KBM-7 (cell line): ENCODE results near the gene SUFU.
A peak's percentile ranks its signal among the peaks of the same experiment; 100 is the strongest.

Experiments
- DNase-seq: peaks from one replicate; pipeline ENCODE4 v3.0.0-alpha.2; 2015
- in situ Hi-C: fragments of 300-500 bp; cut with MboI; formaldehyde crosslinking; loops from 2 replicates; pipeline ENCODE4 v1.14.3; 2020; ENCODE audit warnings: low sequenced_read_pairs, low pct_unique_long_range_greater_than_20kb, mixed read lengths

The SUFU gene

DNA sequence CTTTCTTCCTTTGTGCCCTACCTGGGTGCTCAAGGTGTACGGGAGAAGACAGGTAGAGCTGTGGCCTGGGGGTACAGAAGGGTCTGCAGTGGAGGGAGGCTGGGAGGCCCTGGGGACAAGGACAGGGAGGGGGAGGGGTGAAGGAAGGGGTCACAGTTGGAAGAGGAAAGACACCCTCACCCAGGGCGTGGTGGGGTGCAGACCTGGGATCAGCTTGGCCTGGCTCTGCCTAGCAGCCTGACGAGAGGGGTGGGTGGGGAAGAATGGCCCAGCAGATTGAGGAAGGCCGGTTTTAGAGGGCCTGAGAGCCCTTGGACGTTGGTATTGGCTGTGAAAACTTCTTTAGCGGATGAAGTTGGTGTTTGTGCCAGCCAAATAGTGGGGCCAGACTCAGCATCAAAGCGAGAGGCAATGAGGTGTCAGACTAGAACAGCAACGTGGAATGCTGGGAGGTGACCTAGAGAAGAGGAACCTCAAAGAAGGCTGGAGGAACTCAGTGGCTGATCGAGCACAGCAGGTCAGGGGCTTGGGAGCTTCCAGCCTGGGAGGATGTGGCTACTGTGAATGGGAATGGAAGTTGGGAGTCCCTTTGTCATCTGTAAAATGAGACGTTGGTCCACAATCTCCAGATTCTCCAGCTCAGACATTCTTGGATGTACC, 122.4 kb downstream of the SUFU start:
- no peak for DNase-seq

GRCh38 chr10:102627291-102627735, 123.5 kb downstream of the SUFU start:
- in situ Hi-C loops, result no loop called here
- no peak for DNase-seq

More for the DNA sequence above, 122.4 kb downstream of the SUFU start:
- in situ Hi-C loops, result no loop called here

DNA sequence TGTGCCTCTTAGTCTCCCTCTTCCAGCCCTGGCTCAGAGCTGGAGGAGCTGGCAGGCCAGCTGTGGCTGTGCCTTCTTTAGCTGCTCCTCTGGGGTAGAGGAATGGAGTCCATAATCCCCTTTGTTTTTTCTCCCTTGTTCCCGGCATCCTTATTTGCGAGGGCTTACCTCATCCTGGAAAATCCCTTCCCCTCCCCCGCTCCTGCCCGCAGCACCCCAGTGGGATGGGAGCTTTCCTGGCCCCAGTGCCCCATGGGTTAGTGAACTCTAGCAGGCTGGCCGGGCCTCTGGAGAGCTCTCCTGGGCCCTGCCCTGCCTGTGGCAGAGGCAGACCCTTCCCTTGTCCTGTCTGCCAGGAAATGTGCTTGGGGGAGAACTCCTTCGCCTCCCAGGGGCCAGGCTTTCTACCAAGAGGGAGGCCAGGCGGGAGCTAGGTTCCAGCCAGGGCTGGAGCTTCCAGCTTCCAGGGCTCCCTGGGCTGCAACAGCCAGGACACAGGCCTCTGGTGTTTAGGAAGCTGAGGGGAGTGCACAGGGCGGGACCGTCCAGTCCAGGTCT, 124.0 kb downstream of the SUFU start:
- no peak for DNase-seq
- in situ Hi-C loops, result no loop called here

- no peak for DNase-seq
- in situ Hi-C loops, result no loop called here
Observed at GRCh38 chr10:102628451-102628911, 124.7 kb downstream of the SUFU start.

DNA sequence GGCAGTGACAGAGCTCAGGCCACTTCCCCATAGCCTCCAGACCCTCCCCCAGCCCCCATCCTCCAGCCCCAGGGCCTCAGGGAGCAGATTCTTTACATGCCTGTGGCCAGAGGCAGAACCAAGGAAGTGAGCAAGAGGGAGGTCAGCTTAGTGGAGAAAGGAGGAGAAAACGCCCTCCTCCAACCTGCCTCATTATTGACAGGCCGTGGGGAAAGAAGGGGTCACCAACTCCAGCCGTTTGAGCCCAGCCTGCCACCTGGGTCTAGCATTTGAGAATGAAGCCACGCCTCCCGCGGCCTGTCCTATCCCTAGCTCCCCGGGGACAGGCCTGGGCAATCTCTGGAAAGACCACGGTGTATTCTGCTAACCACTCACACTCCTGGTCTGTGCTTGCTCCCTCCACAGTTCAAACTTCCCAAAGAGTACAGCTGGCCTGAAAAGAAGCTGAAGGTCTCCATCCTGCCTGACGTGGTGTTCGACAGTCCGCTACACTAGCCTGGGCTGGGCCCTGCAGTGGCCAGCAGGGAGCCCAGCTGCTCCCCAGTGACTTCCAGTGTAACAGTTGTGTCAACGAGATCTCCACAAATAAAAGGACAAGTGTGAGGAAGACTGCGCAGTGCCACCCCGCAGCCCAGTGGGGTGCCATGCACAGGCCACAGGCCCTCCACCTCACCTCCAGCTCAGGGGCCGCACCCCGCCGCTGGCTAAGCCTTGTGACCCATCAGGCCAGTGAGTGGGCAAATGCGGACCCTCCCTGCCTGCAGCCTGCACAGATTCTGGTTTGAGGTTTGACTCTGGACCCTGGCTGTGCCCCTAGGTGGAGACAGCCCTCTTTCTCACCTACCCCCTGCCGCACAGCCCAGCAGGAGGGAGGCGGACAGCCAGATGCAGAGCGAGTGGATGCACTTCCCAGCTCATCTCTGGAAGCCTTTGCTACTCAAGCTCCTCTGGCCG, 126.2 kb downstream of the SUFU start:
- peak; percentile 37 for DNase-seq
- in situ Hi-C loops, result no loop called here

- in situ Hi-C loops, result no loop called here
- DNase-seq, result no peak
Observed at GRCh38 chr10:102630663-102631062, 126.9 kb downstream of the SUFU start.

DNA sequence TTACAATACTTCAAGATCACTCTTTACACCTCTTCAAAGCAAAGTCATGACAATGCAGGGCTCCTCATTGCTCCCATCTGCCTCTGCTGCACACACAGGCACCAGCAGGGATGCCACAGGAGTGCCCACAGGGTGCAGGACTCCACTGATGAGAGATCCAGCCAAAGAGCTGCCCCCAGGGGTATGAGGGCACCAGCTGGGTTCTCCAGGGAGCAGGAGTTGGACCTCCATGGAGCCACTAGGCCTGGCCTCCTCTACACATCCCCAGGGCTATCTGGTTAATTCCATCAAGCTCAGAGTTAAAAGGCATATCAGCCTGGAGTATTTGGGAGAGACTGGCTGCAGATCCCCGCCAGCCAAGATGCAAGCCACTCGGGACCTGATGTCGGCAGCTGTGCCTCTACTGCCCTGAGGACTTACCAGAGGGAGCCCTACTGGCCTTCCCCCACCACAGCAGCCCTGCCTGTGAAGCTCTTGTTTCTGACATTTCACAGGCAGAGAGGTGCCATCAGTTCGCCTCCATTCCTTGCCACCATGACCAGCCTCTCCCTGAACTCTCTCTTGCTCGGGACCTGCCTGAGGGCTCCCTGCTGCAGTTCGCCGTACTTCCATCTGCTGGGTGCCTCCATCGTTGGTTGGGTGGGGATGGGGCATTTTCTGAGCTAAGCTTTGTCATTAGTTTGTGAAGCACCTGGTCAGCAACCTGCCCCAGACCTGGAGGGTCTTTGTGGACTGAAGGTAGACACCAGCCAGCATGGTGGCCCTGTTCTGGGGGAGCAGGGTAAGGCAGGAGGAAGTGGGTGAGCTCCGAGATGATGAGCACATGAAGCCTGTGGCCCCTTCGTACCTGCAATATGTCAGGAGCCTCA, 128.0 kb downstream of the SUFU start:
- in situ Hi-C loops, result no loop called here
- no peak for DNase-seq

DNA sequence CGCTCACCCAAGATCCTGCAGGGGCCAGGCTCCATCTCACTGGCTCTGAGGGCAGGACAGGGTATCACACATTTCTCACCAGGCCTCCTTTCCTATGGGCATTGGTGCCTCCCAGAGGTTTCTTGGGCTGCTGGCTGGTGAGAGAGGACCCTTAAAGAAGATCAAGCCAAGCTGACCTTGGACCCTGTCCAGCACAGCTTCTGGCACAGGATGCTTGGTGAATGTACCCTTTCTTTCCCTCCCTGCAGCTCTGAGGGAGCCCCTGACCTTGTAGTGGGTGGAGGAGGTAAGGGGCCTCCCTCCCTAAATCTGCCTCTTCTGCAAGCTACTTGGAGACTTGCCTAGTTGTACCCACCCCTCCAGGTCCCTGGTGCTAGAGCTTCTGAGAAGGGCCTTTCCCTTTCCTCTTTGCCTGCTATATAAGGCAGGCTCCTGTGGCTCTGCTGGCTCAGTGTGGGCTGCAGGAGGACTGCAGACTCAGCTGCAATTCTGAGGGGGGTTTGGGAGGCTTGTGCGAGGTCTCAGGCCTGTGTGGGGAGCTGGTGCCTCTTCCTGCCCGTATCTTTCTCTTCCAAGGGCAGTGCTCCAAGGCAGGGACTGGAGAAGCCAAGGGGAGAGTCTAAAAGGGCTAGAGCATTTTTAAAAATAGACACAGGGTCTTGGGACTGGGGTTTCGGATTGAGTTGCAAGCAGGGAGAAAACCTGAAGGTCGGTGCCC, 128.8 kb downstream of the SUFU start:
- in situ Hi-C loops, result no loop called here

DNA sequence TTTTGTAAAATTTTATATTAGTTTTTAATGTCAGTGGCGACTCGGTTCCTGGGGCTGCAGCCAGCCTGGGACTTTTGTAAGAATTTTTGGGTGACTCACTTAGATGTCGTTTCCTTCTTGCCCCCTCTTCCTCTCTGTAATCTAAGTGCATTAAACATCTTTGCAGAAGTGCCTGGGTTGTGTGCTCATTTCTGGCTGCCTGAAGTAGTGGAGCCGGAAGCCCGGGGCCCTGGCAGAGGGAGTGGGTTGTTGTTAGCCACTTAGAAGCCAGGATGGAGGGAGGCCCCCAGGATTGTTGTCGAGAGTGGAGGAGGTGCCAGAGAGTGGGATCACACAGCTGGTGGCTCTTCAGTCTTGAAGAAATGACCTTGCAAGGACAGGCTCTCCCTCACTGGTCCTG, 129.5 kb downstream of the SUFU start:
- peak; percentile 86 for DNase-seq
- in situ Hi-C loops, result no loop called here

More for the DNA sequence above, 128.8 kb downstream of the SUFU start:
- peak; percentile 43 for DNase-seq

DNA sequence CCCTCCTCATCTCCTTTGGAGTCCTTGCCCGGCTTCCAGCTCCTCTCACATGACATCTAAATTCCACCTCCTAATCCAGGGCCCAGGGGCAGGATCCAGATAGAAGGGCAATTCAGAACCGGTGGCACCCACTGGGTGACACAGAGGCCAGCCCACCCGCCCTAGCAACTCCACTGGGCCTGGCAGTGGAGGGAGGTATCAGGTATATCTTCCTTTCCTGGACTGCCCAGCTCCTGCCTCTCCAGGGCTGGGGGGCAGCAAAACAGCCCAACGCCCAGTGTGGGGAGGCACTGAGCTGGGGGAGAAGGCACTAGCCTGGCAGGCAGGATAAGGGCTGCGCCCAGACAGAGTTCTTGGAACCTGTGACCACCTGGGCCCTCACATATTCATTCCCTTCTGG, 130.1 kb downstream of the SUFU start:
- in situ Hi-C loops, result no loop called here
- no peak for DNase-seq

DNA sequence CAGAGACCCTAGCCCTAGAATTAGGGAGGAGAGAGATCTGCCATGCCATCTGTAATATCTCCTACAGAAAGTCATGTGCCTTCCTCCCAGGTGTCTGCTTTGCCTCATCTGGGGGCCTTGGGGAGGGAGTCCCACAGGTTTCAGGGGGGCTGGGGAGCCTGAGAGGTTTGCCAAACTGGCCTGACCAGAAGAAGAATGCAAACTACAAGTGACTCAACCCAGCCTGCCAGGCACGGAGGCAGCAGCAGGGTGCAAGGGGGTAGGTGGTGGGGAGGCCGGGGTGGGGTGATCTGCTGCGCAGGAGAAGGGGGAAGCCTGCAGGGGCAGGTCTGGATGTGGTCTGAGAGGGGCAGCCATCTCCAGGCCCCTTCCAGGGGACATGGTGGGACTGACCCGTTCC, 130.9 kb downstream of the SUFU start:
- no peak for DNase-seq
- in situ Hi-C loops, result no loop called here

DNA sequence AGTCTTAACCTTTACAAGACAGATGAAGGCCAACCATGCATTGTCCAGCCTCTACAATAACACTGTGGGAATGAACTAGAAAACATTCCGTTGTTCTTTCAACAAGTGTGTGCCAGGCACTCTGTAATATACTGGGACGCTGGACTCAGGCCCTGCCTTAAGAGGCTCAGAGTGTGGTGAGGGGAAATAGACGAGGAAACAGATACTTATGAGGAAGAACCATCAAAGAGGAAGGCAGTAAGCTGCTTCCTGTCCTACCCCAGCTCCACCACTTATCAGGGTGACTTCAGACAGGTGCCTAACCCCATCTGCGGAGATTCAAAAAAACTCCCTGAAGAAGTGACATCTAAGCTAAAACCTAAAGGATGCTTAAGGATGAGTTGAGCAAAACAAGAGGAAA, 131.6 kb downstream of the SUFU start:
- peak; percentile 70 for DNase-seq
- in situ Hi-C loops, result no loop called here

GRCh38 chr10:102639537-102639936, 135.8 kb downstream of the SUFU start:
- DNase-seq, result no peak
- in situ Hi-C loops, result no loop called here

GRCh38 chr10:102641402-102641801, 137.6 kb downstream of the SUFU start:
- DNase-seq, result no peak
- in situ Hi-C loops, result no loop called here

DNA sequence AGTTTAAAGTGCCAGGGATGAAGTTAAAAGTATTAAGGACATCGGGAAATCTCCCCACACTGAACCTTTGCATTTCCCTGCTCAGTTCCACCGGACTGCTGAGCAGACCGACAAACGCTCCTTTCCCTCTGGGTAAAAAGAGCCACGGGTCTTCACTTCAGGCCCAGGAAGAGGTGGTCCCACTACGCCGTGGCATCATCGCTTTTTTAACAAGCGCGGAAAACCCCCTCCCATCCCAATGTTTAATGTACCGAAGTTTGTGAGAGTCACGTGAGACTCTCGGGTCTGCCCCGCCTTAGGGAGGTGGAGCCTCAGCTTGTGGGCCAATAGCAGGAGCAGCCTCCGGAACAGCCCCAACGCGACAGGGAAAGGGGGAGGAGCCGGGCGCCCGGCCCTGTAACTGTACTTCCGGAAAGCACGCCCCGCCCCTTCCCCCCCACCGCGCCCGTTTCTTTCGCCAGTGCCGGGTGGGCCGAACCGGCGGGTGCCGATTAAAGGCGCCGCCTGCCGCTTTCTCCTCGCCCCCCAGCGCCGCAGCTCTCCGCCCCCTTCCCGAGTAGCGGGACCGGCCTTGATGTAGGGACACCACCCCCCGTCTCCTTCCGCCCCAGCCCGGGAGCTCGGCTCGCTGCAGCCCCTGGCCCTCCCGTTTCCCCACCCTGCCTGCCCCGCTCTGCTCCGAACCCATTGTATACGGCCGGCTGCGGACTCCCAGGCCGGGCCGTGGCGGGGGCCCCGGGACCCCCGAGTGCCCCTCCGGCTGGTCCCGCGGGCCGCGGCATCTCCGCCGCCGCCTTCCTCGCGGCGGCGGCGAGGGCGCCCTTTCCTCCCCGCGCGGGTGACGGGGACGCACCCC, 138.3 kb downstream of the SUFU start:
- in situ Hi-C loops, result no loop called here
- peak; percentile 94 for DNase-seq

- in situ Hi-C loops, result no loop called here
- peak; percentile 57 for DNase-seq
Observed at GRCh38 chr10:102642736-102643335, 139.1 kb downstream of the SUFU start.

DNA sequence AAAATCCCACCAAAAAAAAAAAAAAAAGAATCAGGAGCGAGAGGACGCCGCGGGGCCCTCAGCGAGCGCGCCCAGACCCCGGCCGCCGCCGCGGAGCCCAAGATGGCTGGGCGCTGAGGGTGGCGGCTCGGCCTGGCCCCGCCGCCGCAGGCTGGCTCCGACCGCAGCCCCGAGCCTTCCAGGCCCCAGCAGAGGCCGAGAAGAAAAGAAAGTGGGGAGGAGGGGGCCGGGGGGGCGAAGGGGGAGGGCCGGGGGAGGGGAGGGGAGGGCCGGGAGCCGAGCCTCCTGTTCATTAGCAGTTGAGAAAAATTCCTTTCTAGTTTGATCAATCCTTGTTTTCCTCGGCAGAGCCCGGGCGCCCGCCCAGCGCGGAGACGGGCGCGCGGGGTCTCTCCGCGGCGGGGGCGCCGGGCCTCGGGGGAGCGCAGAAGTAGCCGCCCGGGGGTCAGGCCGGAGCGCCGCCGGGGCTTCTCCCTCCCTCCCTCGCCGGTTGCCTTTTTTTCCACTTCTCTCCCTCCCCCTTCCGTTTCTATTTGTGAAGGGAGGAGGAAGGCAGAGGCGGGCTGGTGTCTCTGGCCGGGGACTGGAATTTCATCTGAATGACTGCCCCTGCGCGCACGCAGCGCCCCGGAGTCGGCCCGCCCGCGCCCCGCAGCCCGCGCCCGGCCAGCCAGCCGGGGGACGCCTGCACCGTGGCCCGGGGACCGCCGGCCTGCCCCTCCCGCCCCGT, 139.7 kb downstream of the SUFU start:
- in situ Hi-C loops, result no loop called here
- DNase-seq, result peak; percentile 81
